ENCODE data around the gene RGS7. TPM values are rescaled to one million over a fixed set of nuclear protein-coding genes. Genes with fewer than 3 reads are reported as not detected.

Gene RGS7
- total RNA-seq, 4 donors from 2014 or later, result not detected

DNA sequence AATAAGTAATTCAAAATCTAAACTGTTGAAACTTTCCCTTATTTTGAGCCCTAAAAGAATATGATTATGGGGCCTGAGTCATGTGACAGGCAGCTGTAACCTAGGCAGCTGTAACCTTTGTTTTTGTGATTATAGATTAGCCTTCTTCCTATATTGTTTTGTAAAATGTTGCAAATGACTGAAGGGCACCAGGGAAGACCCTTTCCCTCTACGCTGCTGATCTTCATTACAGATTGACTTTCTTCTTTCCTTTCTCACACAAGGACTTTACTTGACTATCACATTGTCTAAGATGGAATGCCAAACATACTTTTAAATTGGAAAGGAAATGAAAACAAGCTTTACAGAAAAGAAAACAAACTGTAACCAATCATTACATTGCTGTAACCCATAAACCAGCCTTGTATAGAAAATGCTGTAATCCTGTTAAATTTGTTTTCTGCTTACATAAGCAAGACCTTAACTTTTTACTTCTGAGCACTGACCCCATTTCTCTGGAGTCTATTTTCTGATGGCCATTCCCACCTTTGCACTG, 242.2 kb downstream of the RGS7 start:
- TF ChIP-seq, protein P1, sequence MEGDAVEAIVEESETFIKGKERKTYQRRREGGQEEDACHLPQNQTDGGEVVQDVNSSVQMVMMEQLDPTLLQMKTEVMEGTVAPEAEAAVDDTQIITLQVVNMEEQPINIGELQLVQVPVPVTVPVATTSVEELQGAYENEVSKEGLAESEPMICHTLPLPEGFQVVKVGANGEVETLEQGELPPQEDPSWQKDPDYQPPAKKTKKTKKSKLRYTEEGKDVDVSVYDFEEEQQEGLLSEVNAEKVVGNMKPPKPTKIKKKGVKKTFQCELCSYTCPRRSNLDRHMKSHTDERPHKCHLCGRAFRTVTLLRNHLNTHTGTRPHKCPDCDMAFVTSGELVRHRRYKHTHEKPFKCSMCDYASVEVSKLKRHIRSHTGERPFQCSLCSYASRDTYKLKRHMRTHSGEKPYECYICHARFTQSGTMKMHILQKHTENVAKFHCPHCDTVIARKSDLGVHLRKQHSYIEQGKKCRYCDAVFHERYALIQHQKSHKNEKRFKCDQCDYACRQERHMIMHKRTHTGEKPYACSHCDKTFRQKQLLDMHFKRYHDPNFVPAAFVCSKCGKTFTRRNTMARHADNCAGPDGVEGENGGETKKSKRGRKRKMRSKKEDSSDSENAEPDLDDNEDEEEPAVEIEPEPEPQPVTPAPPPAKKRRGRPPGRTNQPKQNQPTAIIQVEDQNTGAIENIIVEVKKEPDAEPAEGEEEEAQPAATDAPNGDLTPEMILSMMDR (IDR thresholded peaks at IDR 0.05 in 4 of 5, conservative IDR thresholded peaks at IDR 0.05 in 1 of 5), result no peak
- no peak for TF ChIP-seq POLR2A (IDR thresholded peaks at IDR 0.05)
- Histone ChIP-seq H3K36me3 (no peaks in the 10 kb centered on the region), H3K9me3 (no peaks in the 10 kb centered on the region), H3K27ac (no peak overlapping the region), H3K27me3 (no peaks in the 10 kb centered on the region), H3K4me3 (no peak overlapping the region), H3K4me1 (no peaks in the 10 kb centered on the region)
- in situ Hi-C loops (cut with MboI; ENCODE audit: low sequenced_read_pairs in 4 of 4) (no loop called here), intact Hi-C loops (cut with DNase I; ENCODE audit: low total_unique reads) (no loop called here)
- no peak for ATAC-seq
- no peak for DNase-seq

- Histone ChIP-seq H3K27me3 (no peaks in the 10 kb centered on the region), H3K9me3 (no peaks in the 10 kb centered on the region), H3K4me3 (no peak overlapping the region), H3K4me1 (no peaks in the 10 kb centered on the region), H3K36me3 (no peaks in the 10 kb centered on the region), H3K27ac (no peak overlapping the region)
- DNase-seq, result no peak
- TF ChIP-seq, protein P1 (IDR thresholded peaks at IDR 0.05 in 4 of 5, conservative IDR thresholded peaks at IDR 0.05 in 1 of 5), result no peak
- TF ChIP-seq POLR2A (IDR thresholded peaks at IDR 0.05), result no peak
- no peak for ATAC-seq
- in situ Hi-C loops (cut with MboI; ENCODE audit: low sequenced_read_pairs in 4 of 4), result no loop called here
- intact Hi-C loops (cut with DNase I; ENCODE audit: low total_unique reads), result no loop called here
These were observed 243.4 kb downstream of the RGS7 start for GRCh38 chr1:241113557-241113956.

DNA sequence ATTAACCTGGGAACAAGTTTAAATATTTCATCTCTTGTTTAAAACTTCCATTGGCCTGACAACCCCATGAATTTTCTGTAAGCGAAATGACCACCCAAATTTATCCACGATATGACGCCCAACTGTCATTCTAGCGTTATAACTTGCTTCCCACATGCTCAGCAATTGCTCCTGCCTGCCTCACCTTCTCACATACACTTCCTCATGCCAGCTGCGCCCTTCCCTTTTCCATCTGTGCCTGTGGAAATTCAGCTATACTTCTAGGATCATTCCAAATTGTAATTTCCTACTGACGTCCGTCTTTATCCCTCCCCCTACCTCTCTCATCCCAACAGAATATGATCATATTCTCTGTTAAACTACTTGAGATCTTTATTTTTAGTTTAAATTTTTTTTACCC, 248.0 kb downstream of the RGS7 start:
- Histone ChIP-seq H3K27ac (no peak overlapping the region), H3K9me3 (no peaks in the 10 kb centered on the region), H3K4me3 (no peak overlapping the region), H3K4me1 (no peaks in the 10 kb centered on the region), H3K36me3 (no peaks in the 10 kb centered on the region), H3K27me3 (no peaks in the 10 kb centered on the region)
- in situ Hi-C loops (cut with MboI; ENCODE audit: low sequenced_read_pairs in 4 of 4), result no loop called here
- no peak for ATAC-seq
- intact Hi-C loops (cut with DNase I; ENCODE audit: low total_unique reads), result no loop called here
- DNase-seq, result no peak
- TF ChIP-seq, protein P1 (IDR thresholded peaks at IDR 0.05 in 4 of 5, conservative IDR thresholded peaks at IDR 0.05 in 1 of 5), result no peak
- TF ChIP-seq POLR2A (IDR thresholded peaks at IDR 0.05), result no peak

DNA sequence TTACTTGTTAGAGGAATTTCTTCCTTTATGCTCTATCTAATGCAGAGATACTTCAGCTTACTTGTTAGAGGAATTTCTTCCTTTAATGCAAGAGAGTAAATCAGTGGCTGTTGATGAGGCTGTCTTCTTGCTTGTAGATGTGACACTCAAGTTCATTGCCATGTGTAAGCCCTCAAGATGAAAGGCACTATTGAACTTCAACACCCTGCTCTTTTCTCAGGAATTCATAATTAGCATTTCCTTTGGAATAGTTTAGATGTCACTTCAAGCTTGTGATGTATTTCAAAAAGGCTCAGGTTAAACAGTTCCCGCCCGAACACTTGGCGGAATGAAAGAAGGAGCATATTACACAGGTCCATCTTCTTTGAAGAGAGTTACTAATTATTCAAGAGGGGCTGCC, 251.9 kb downstream of the RGS7 start:
- TF ChIP-seq, protein P1 (IDR thresholded peaks at IDR 0.05 in 4 of 5, conservative IDR thresholded peaks at IDR 0.05 in 1 of 5), result no peak
- no peak for TF ChIP-seq POLR2A (IDR thresholded peaks at IDR 0.05)
- H3K9me3 ChIP-seq, result no peaks in the 10 kb centered on the region
- H3K27me3 ChIP-seq, result no peaks in the 10 kb centered on the region
- DNase-seq, result no peak
- H3K27ac ChIP-seq, result no peak overlapping the region
- in situ Hi-C loops (cut with MboI; ENCODE audit: low sequenced_read_pairs in 4 of 4) (no loop called here), intact Hi-C loops (cut with DNase I; ENCODE audit: low total_unique reads) (no loop called here)
- no peaks in the 10 kb centered on the region for H3K36me3 ChIP-seq
- no peak overlapping the region for H3K4me3 ChIP-seq
- H3K4me1 ChIP-seq, result no peaks in the 10 kb centered on the region
- no peak for ATAC-seq

GRCh38 chr1:241102664-241103063, 254.3 kb downstream of the RGS7 start:
- TF ChIP-seq POLR2A (IDR thresholded peaks at IDR 0.05), result no peak
- TF ChIP-seq, protein P1 (IDR thresholded peaks at IDR 0.05 in 4 of 5, conservative IDR thresholded peaks at IDR 0.05 in 1 of 5), result no peak
- ATAC-seq, result no peak
- intact Hi-C loops (cut with DNase I; ENCODE audit: low total_unique reads), result no loop called here

More at GRCh38 chr1:241102664-241103063, 254.3 kb downstream of the RGS7 start:
- Histone ChIP-seq H3K4me3 (no peak overlapping the region), H3K36me3 (no peaks in the 10 kb centered on the region), H3K9me3 (no peaks in the 10 kb centered on the region), H3K27ac (no peak overlapping the region), H3K27me3 (no peaks in the 10 kb centered on the region), H3K4me1 (no peaks in the 10 kb centered on the region)
- in situ Hi-C loops (cut with MboI; ENCODE audit: low sequenced_read_pairs in 4 of 4), result no loop called here
- no peak for DNase-seq
